ENCODE results near the gene ARHGAP15. TPM values are rescaled to one million over a fixed set of nuclear protein-coding genes. Genes with fewer than 3 reads are reported as not detected.

ARHGAP15 gene
- total and polyA plus RNA-seq, 12 donors, result 1.3 to 7.7 (median 2.8) TPM

DNA sequence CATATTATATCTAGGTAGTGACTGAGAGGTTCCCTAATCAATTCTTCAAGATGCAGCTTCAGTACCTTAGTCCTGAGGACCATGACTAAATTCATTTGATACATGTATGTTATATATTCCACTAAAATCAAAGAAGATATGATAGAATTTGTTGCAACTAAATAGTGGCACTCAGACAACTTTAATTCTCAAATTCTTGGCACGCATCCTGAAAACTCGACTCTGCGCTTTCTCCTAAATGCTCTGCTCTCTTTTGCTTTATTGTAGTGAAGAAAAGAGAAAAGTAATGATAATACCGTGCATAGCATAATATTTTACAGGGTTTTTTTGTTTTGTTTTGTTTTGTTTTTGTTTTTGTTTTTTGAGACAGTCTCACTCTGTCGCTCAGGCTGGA lies 475.3 kb downstream of the ARHGAP15 start:
- Histone ChIP-seq H3K9me3 (peaks cover 0 to 3% (median 0%) of the 10 kb centered on the region in 11 donors), H3K36me3 (no peaks in the 10 kb centered on the region), H3K27ac (no peak overlapping the region), H3K27me3 (no peaks in the 10 kb centered on the region), H3K4me1 (peaks cover 0 to 14% (median 0%) of the 10 kb centered on the region in 9 donors), H3K4me3 (no peak overlapping the region)
- TF ChIP-seq, protein P1, sequence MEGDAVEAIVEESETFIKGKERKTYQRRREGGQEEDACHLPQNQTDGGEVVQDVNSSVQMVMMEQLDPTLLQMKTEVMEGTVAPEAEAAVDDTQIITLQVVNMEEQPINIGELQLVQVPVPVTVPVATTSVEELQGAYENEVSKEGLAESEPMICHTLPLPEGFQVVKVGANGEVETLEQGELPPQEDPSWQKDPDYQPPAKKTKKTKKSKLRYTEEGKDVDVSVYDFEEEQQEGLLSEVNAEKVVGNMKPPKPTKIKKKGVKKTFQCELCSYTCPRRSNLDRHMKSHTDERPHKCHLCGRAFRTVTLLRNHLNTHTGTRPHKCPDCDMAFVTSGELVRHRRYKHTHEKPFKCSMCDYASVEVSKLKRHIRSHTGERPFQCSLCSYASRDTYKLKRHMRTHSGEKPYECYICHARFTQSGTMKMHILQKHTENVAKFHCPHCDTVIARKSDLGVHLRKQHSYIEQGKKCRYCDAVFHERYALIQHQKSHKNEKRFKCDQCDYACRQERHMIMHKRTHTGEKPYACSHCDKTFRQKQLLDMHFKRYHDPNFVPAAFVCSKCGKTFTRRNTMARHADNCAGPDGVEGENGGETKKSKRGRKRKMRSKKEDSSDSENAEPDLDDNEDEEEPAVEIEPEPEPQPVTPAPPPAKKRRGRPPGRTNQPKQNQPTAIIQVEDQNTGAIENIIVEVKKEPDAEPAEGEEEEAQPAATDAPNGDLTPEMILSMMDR (IDR thresholded peaks at IDR 0.05), result no peak
- intact Hi-C loops (cut with DNase I), result no loop called here
- ATAC-seq (no peak), DNase-seq (no peak)
- 69 to 70% methylated on average over 5 of the region's 5 CpGs for WGBS, 2 donors

DNA sequence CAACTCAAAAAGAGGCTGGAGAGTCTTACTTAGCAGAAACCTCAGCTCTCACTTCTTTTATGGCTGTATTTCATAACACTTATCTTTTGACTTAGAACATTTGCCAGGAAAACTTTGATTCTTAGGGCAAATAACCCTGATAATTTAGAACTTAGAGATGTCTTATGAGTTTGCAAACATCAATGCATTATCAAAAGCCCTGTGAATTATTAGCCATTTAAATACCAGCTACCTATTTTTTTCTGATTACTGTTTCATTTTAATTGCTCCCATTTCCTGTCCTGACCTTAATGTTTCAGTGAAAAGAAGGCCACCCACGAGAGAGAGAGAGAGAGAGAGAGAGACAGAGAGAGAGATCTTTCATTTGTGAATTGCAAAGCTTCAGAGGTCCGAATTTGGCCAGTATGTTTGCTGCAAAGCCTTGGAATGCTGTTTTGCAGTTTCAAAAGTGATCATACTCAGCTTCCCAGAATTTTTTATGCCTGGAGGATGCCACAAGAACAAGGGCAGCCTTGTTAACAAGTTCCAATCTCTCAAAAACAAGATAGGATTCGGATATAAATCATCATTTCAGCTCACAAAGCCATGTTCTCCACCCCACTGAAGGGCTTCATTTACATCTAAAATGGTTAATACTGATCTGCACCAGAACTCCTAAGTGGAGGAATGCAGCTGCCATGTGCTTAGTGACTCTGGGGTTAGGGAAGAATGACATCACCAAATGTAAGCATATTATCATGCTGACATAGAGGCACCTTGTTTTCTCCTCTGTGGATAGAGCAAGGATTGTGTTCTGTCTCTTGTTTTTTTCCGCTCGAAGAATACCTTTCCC lies 478.2 kb downstream of the ARHGAP15 start:
- DNase-seq (no peak), ATAC-seq (peak in 1 of 8 donors; percentile 20)
- intact Hi-C loops (cut with DNase I), result no loop called here
- no peaks in the 10 kb centered on the region for H3K27me3 ChIP-seq
- no peaks in the 10 kb centered on the region for H3K9me3 ChIP-seq
- no peaks in the 10 kb centered on the region for H3K36me3 ChIP-seq
- peaks cover 0 to 14% (median 0%) of the 10 kb centered on the region in 9 donors for H3K4me1 ChIP-seq
- TF ChIP-seq, protein P1 (IDR thresholded peaks at IDR 0.05), result no peak
- H3K4me3 ChIP-seq, result no peak overlapping the region
- 59 to 62% methylated on average over 5 of the region's 5 CpGs for WGBS, 2 donors
- H3K27ac ChIP-seq, result peak overlapping the region in 1 of 10 donors; percentile 44

DNA sequence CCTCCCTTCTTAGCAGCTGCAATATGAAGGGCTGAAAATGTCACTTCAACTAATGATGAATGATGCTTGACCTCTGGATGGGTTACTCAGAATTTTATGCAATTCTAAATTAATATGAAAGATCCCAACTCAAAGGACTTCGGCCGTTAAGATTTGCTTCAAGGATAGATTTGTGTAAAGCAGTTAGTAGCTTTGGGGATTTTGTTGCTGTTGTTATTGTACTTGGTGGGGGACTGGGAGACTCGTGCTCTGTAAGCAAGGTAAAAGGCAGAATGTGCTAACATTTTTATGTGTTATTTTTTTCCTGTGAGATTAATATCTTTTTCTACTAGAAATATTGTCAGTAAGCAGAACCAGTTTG lies 478.8 kb downstream of the ARHGAP15 start:
- 74 to 79% methylated on average over 3 of the region's 3 CpGs for WGBS, 2 donors
- ATAC-seq (no peak), DNase-seq (no peak)
- Histone ChIP-seq H3K4me3 (no peak overlapping the region), H3K27ac (no peak overlapping the region), H3K4me1 (peaks cover 0 to 14% (median 0%) of the 10 kb centered on the region in 9 donors), H3K36me3 (no peaks in the 10 kb centered on the region), H3K27me3 (no peaks in the 10 kb centered on the region), H3K9me3 (no peaks in the 10 kb centered on the region)
- TF ChIP-seq, protein P1 (IDR thresholded peaks at IDR 0.05), result no peak
- intact Hi-C loops (cut with DNase I), result no loop called here

DNA sequence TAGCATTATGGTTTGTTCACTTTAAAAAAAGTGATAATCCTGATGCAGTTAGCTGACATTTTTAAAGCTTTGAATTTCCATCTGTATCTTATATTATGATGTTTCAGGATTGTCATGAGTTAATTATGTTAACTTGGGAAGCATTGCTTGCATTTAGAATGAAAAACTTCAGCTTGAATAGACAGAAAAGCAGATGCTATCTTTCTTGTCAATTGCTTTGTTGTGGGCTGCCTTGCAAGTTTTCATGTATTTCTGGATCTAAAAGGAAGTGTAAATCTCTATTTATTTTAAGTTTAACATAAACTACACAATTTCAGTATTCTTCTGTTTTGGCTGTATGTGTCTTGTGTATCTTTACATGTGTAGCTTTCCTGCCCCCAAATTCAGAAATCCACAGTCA lies 479.5 kb downstream of the ARHGAP15 start:
- ATAC-seq, result no peak
- DNase-seq, result no peak
- TF ChIP-seq, protein P1 (IDR thresholded peaks at IDR 0.05), result no peak
- Histone ChIP-seq H3K36me3 (no peaks in the 10 kb centered on the region), H3K9me3 (no peaks in the 10 kb centered on the region), H3K4me3 (no peak overlapping the region), H3K27ac (no peak overlapping the region), H3K4me1 (peaks cover 0 to 14% (median 0%) of the 10 kb centered on the region in 9 donors), H3K27me3 (no peaks in the 10 kb centered on the region)
- intact Hi-C loops (cut with DNase I), result no loop called here

Measured in heart right ventricle (tissue), 16 donors.